ENCODE measurements around the gene GTF3C1.

GTF3C1 gene

DNA sequence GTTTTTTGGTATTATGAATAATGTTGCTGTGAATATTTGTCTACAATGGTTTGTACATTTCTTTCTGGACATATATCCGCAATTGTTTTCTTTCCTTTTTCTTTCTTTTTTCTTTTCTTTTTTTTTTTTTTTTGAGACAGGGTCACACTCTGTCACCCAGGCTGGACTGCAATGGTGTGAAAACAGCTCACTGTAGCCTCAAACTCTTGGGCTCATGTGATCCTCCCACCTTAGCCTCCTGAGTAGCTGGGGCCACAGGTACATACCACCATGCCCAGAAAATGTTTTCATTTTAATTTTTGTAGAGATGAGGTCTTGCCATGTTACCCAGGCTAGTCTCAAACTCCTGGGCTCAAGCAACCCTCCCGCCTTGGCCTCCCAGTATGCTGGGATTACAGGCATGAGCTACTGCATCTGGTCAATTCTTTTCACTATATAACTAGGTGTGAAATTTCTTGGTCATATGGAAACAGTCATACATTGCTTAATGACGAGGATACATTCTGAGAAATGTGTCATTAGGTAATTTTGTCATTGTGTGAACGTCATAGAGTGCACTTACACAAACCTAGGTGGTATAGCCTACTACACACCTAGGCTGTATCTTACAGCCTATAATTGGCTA lies 132.6 kb downstream of the GTF3C1 start:
- DNase-seq, result no peak

DNA sequence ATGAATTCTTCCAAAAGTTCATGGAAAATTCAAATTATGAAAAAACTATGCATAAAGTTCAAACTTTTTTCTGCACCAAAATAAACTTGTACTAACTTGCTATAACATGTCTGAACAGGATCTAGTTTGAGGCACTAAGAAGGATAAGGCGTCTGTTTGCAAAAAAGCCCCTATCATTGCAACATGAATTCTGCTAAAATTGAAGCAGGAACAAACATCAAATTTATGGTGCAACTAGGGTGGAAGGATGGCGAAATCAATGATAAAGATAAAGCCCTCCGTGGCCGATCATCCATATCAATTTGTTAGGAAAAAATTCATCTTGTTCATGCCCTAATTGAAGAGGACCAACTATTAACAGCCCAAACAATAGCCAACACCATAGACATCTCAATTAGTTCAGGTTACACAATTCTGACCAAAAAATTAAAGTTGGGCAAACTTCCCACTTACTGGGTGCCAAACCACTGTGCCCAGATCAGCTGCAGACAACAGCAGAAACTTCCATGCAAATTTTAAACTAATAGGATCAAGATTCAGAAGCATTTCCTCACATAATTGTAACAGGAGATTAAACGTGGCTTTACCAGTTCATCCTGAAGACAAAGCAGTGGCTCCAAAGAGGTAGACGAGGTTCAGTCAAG lies 134.8 kb downstream of the GTF3C1 start:
- no peak for DNase-seq

DNA sequence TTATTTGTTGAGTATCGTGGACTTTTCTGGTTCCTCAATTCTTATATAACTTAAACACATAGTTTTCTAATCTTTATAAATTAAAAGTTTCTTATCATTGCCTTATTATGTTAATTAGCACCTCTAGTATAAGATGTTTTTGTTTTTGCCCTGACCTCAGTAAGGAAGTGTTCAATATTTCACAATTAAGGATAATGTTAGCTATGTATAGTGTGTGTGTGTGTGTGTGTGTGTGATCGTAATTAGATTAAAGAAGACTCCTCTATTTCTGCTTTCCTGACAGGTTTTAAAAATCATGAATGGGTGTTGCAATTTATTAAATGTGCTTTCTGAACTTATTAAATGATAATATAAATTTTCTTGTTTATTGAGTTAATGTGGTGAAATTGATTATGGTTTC lies 135.8 kb downstream of the GTF3C1 start:
- DNase-seq, result no peak

DNA sequence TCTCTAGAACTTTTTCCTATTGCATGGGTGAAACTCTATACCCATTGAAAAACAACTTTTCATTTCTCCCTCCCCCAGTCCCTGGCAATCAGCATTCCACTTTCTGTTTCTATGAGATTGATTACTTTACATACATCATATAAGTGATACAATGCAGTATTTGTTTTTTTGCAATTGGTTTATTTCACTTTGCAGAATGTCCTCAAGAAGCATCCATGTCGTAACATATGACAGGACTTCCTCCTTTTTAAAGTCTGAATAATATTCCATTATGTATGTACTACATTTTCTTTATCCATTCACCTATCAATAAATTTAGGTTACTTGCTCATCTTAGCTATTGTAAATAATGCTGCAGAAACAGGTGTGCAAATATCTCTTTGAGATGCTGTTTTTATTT lies 139.0 kb downstream of the GTF3C1 start:
- no peak for DNase-seq
